ENCODE measurements around the gene SERPINF2. TPM values are rescaled to one million over a fixed set of nuclear protein-coding genes. Genes with fewer than 3 reads are reported as not detected.

The SERPINF2 gene
- total RNA-seq, 1 donor from 2014 or later = 28.3 TPM

- Mint-ChIP-seq H3K4me1 (ENCODE audit: unreplicated experiment) (no peaks in the 10 kb centered on the region), H3K27ac (no peak overlapping the region), H3K36me3 (no peaks in the 10 kb centered on the region), H3K4me3 (no peak overlapping the region), H3K9me3 (no peaks in the 10 kb centered on the region), H3K27me3 (no peaks in the 10 kb centered on the region)
- TF ChIP-seq CTCF (conservative IDR thresholded peaks at IDR 0.05) = no peak
- no peak for DNase-seq (ENCODE audit: extremely low spot score, unreplicated experiment)
These were observed 12.7 kb upstream of the SERPINF2 start for GRCh38 chr17:1729966-1730325.

- Mint-ChIP-seq H3K36me3 (no peaks in the 10 kb centered on the region), H3K27me3 (no peaks in the 10 kb centered on the region), H3K27ac (no peak overlapping the region), H3K9me3 (no peaks in the 10 kb centered on the region), H3K4me1 (ENCODE audit: unreplicated experiment) (no peaks in the 10 kb centered on the region), H3K4me3 (no peak overlapping the region)
- no peak for DNase-seq (ENCODE audit: extremely low spot score, unreplicated experiment)
- no peak for TF ChIP-seq CTCF (conservative IDR thresholded peaks at IDR 0.05)
These were observed 12.1 kb upstream of the SERPINF2 start for GRCh38 chr17:1730326-1731193.

- H3K27ac Mint-ChIP-seq = no peak overlapping the region
- TF ChIP-seq CTCF (conservative IDR thresholded peaks at IDR 0.05) = no peak
- H3K27me3 Mint-ChIP-seq = no peaks in the 10 kb centered on the region
- no peak overlapping the region for H3K4me3 Mint-ChIP-seq
- H3K4me1 Mint-ChIP-seq (ENCODE audit: unreplicated experiment) = no peaks in the 10 kb centered on the region
- H3K9me3 Mint-ChIP-seq = no peaks in the 10 kb centered on the region
- DNase-seq (ENCODE audit: extremely low spot score, unreplicated experiment) = no peak
- no peaks in the 10 kb centered on the region for H3K36me3 Mint-ChIP-seq
These were observed 11.5 kb upstream of the SERPINF2 start for GRCh38 chr17:1731194-1731506.

GRCh38 chr17:1732241-1732832 lies 10.3 kb upstream of the SERPINF2 start:
- Mint-ChIP-seq H3K9me3 (no peaks in the 10 kb centered on the region), H3K27me3 (no peaks in the 10 kb centered on the region), H3K4me1 (ENCODE audit: unreplicated experiment) (no peaks in the 10 kb centered on the region), H3K27ac (no peak overlapping the region), H3K36me3 (no peaks in the 10 kb centered on the region), H3K4me3 (no peak overlapping the region)
- no peak for TF ChIP-seq CTCF (conservative IDR thresholded peaks at IDR 0.05)
- DNase-seq (ENCODE audit: extremely low spot score, unreplicated experiment) = no peak

GRCh38 chr17:1732833-1733321 lies 9.8 kb upstream of the SERPINF2 start:
- Mint-ChIP-seq H3K27me3 (no peaks in the 10 kb centered on the region), H3K9me3 (no peaks in the 10 kb centered on the region)

More at GRCh38 chr17:1732833-1733321, 9.8 kb upstream of the SERPINF2 start:
- no peak for TF ChIP-seq CTCF (conservative IDR thresholded peaks at IDR 0.05)
- DNase-seq (ENCODE audit: extremely low spot score, unreplicated experiment) = no peak
- no peaks in the 10 kb centered on the region for H3K36me3 Mint-ChIP-seq
- H3K4me3 Mint-ChIP-seq = no peak overlapping the region
- no peak overlapping the region for H3K27ac Mint-ChIP-seq
- H3K4me1 Mint-ChIP-seq (ENCODE audit: unreplicated experiment) = no peaks in the 10 kb centered on the region
